HG02981 (cell line): ENCODE results near the gene PLEKHO1.
"Not testable (repeated sequence)": the region's sequence is repeated elsewhere in the genome, so short reads cannot be mapped to it uniquely, and the experiment has no call there.

Experiments used
- ATAC-seq: cut with Tn5 transposase; IDR thresholded peaks from one replicate; pipeline ENCODE4 v1.9.1; 2021; ENCODE audit warnings: mild to moderate bottlenecking, moderate library complexity; ENCODE audit not compliant: unreplicated experiment

PLEKHO1 gene, protein sequence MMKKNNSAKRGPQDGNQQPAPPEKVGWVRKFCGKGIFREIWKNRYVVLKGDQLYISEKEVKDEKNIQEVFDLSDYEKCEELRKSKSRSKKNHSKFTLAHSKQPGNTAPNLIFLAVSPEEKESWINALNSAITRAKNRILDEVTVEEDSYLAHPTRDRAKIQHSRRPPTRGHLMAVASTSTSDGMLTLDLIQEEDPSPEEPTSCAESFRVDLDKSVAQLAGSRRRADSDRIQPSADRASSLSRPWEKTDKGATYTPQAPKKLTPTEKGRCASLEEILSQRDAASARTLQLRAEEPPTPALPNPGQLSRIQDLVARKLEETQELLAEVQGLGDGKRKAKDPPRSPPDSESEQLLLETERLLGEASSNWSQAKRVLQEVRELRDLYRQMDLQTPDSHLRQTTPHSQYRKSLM

DNA sequence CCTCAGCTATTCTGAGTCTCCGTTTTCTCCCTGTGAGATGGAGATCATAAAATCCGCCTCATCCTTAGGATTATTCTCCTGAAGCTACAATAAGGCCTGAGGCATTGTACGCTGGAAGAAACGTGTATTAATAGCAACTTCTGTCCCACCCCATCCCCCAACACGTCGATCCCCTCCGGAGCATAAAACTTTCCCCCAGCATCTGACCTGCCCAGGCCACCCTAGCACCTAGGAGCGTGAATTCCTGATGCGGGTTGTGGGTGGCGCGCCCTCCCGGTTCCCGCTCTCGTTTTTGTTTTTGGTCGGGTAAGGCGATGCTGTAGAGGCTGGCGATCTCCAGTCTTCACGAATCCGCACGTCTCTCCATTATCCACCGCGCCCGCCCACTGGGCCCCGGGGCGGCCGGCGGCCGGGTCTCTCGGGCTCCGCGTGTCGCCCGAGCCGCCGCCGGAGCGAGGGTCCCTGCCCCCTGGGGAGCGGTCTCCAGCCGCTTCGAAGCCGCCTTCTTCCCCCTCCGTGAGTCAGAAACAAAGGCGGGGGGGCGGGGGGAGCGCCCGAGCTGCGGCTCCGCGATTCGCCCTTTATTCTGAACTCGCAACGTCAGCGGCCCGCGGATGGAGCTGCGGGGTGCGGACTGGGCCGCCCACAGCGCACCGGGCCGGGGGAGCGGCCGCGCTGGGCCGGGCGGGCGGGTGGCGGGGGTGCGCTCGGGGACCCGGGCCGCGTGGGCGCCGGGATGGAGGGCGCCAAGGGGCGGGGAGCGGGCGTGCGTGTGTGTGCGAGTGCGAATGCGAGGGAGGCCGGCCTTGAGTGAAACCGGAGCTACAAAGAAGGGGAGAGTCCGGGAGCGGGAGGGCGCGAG, at the start of gene PLEKHO1:
PLEKHO1 (plus strand) TSS at position 646 of the 862 bp plus-strand sequence. CDS start 342 bp downstream, outside the sequence.
- ATAC-seq: peak; percentile 54

GRCh38 chr1:150102986-150103385, 46.7 kb upstream of the PLEKHO1 start:
- no peak for ATAC-seq

GRCh38 chr1:150106341-150106740, 43.4 kb upstream of the PLEKHO1 start:
- no peak for ATAC-seq

- ATAC-seq: no peak
These were observed 40.1 kb upstream of the PLEKHO1 start for GRCh38 chr1:150109586-150109985.

DNA sequence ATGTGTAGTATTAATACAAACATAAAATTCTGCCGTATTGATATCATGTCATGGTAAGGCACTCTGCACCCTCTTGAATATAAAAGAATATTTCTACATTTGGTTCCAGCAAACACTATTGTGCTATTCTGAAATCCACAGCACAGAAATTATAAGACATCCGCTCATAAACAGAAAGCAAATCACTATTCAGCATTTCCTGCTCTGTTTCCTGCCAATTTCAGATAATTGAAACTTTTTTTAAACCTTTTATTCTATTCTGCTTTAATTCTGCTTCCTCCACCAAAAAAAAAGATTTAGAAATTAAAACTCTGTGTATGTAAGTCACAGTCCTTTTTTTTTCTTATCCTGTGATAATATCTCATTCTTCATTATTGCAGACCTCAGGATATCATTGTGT, 39.6 kb upstream of the PLEKHO1 start:
- ATAC-seq: no peak

DNA sequence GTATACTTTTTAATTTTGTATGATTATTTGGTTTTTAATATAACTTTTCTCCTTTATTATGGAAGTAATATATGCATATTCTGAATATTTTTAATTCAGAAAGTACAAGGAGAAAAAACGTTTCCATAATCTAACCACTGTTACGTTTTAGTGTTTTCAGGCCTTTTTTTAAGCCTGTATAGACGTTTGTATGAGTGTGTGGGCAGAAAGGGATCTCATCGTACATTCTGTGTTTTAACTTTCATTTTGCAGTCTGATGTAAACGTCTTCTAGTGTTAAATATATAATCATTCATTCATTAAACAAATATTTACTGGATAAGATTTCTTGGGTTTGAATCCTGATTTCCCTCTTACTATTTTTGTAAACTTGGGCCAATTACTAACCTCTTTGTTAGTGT, 38.0 kb upstream of the PLEKHO1 start:
- no peak for ATAC-seq

GRCh38 chr1:150115121-150115520, 34.6 kb upstream of the PLEKHO1 start:
- ATAC-seq: no peak

- no peak for ATAC-seq
These were observed 31.0 kb upstream of the PLEKHO1 start for GRCh38 chr1:150118716-150119115.

- no peak for ATAC-seq
These were observed 28.4 kb upstream of the PLEKHO1 start for GRCh38 chr1:150121236-150121862.

DNA sequence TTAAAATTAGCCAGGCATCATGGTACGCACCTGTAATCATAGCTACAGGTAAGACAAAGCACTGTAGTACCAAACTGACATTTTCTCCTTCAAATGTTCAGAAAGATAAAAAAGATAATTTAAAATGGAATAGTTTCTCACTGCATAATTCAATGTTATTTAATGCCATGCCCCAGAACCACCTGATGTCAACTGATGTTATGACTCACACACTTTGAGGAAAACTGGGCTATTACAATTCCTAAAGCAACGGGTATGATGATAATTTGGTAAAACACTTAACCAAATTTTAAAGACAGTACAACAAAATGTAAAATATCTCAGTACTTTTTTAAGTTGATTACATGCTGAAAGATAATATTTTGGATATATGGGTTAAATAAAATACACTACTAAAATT, 22.9 kb upstream of the PLEKHO1 start:
- ATAC-seq: no peak

GRCh38 chr1:150127464-150127863, 22.3 kb upstream of the PLEKHO1 start:
- ATAC-seq: no peak

- no peak for ATAC-seq
These were observed 21.8 kb upstream of the PLEKHO1 start for GRCh38 chr1:150127868-150128267.

- ATAC-seq: no peak
These were observed 17.3 kb upstream of the PLEKHO1 start for GRCh38 chr1:150132372-150132771.

- no peak for ATAC-seq
These were observed 15.2 kb upstream of the PLEKHO1 start for GRCh38 chr1:150134537-150134936.

- not testable (repeated sequence) for ATAC-seq
These were observed 14.3 kb upstream of the PLEKHO1 start for GRCh38 chr1:150135400-150135799.

GRCh38 chr1:150138044-150138443, 11.7 kb upstream of the PLEKHO1 start:
- no peak for ATAC-seq

GRCh38 chr1:150141452-150141851, 8.3 kb upstream of the PLEKHO1 start:
- no peak for ATAC-seq

DNA sequence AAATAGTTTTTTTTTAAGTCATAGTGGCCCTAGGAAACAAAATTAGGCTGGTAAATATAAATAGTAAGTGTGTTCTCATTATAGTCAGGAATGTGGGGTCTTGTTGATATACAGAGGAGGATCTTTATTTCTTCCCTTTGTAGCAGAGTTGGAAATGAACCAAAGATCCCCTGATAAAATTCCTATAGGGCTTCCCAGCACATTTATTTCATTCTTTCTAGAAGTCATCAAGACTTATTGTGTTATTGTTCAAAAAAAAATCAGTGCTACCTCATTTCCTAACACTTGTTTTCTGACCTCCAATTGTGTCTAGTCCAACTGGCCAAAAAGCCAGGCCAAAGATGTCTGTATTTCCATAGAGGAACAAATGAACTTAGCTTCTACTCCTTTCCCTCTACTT, 7.6 kb upstream of the PLEKHO1 start:
- ATAC-seq: no peak

- ATAC-seq: no peak
These were observed 5.1 kb upstream of the PLEKHO1 start for GRCh38 chr1:150144606-150145005.

GRCh38 chr1:150146016-150146415, 3.7 kb upstream of the PLEKHO1 start:
- ATAC-seq: not testable (repeated sequence)

DNA sequence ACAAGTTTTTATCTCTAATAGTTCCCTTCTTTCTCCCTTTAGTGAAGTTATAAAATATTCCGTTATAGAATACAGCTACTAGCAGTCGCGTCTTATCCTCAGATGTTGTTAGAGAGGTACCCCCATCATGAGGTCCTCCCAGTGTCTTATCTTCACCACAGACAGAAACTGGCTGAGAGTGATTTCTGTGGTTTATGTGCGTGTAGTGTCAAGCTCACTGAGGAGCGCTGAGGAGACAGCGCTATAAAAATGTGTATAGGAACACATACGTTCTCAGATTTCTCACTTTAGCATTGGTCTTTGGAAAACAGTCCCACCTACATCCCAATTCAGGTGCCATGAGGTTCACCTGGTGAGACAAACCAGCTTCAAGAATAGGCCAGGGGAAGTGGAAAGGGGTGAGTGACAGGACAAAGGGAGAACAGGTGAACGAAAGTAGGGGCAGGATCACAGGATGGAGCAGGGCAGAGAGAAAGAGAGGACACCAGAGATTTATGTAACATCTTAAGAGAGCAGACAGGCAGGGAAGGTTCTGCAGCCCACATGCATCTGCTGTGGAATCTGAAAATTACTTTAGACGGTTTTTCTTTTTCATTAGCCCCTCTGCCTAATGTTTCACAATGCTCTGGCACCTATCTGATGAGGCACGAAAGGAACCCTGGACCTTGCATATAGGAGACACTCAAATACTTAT, 2.7 kb upstream of the PLEKHO1 start:
- ATAC-seq: no peak
